Osteocyte (in vitro differentiated cells): ENCODE data around the gene ABHD3. TPM values are rescaled to one million over a fixed set of nuclear protein-coding genes. Genes with fewer than 3 reads are reported as not detected.

ENCODE experiments used
- DNase-seq: peaks from one replicate; pipeline ENCODE4 v3.0.0; 2021; ENCODE audit warnings: mixed read lengths; ENCODE audit not compliant: unreplicated experiment; ENCODE audit errors: extremely low spot score
- H3K27ac Mint-ChIP-seq: one replicate; pipeline ENCODE4 v1.8.0; 2021; ENCODE audit warnings: mild to moderate bottlenecking, mixed read lengths; ENCODE audit not compliant: unreplicated experiment
- H3K27me3 Mint-ChIP-seq: one replicate; pipeline ENCODE4 v1.8.0; 2021; ENCODE audit warnings: mixed read lengths; ENCODE audit not compliant: unreplicated experiment
- H3K36me3 Mint-ChIP-seq: one replicate; pipeline ENCODE4 v1.8.0; 2021; ENCODE audit warnings: mixed read lengths; ENCODE audit not compliant: unreplicated experiment
- H3K4me1 Mint-ChIP-seq: one replicate; pipeline ENCODE4 v1.8.0; 2021; ENCODE audit warnings: mixed read lengths; ENCODE audit not compliant: unreplicated experiment
- H3K4me3 Mint-ChIP-seq: one replicate; pipeline ENCODE4 v1.8.0; 2021; ENCODE audit warnings: mild to moderate bottlenecking, moderate library complexity, mixed read lengths; ENCODE audit not compliant: unreplicated experiment
- H3K9me3 Mint-ChIP-seq: one replicate; pipeline ENCODE4 v1.8.0; 2021; ENCODE audit warnings: mixed read lengths; ENCODE audit not compliant: unreplicated experiment
- CTCF ChIP-seq: fragments of 200-600 bp; sonication (generic); IDR thresholded peaks from 2 replicates; pipeline ENCODE4 v1.5.0; 2021; ENCODE audit warnings: antibody characterized with exemption, mild to moderate bottlenecking, moderate library complexity
- total RNA-seq: library from RNA; stranded (reverse); gene quantifications from 2 replicates; pipeline ENCODE4 v1.2.1, GENCODE V29; 2021

ABHD3 gene
- total RNA-seq, 1 donor from 2014 or later = 10.0 TPM

- Mint-ChIP-seq H3K27ac (no peak overlapping the region), H3K4me3 (no peak overlapping the region), H3K9me3 (no peaks in the 10 kb centered on the region), H3K36me3 (no peaks in the 10 kb centered on the region), H3K27me3 (no peaks in the 10 kb centered on the region), H3K4me1 (peaks cover 4% of the 10 kb centered on the region)
- TF ChIP-seq CTCF = no peak
- DNase-seq = no peak
These were observed 40.5 kb downstream of the ABHD3 start for GRCh38 chr18:21664069-21664468.

- H3K4me1 Mint-ChIP-seq = peaks cover 4% of the 10 kb centered on the region
- TF ChIP-seq CTCF = no peak
- H3K9me3 Mint-ChIP-seq = no peaks in the 10 kb centered on the region
These were observed 41.0 kb downstream of the ABHD3 start for GRCh38 chr18:21663578-21663977.

GRCh38 chr18:21662581-21662980 is 42.0 kb downstream of the ABHD3 start:
- no peak overlapping the region for H3K27ac Mint-ChIP-seq
- H3K27me3 Mint-ChIP-seq = no peaks in the 10 kb centered on the region

More at GRCh38 chr18:21663578-21663977, 41.0 kb downstream of the ABHD3 start:
- H3K36me3 Mint-ChIP-seq = no peaks in the 10 kb centered on the region
- H3K27me3 Mint-ChIP-seq = no peaks in the 10 kb centered on the region
- DNase-seq = no peak
- no peak overlapping the region for H3K4me3 Mint-ChIP-seq
- H3K27ac Mint-ChIP-seq = no peak overlapping the region

GRCh38 chr18:21660078-21660477 is 44.5 kb downstream of the ABHD3 start:
- no peak for TF ChIP-seq CTCF
- Mint-ChIP-seq H3K4me1 (peaks cover 12% of the 10 kb centered on the region), H3K27me3 (no peaks in the 10 kb centered on the region), H3K36me3 (no peaks in the 10 kb centered on the region), H3K27ac (no peak overlapping the region), H3K9me3 (no peaks in the 10 kb centered on the region), H3K4me3 (no peak overlapping the region)
- DNase-seq = no peak

More at GRCh38 chr18:21662581-21662980, 42.0 kb downstream of the ABHD3 start:
- Mint-ChIP-seq H3K36me3 (no peaks in the 10 kb centered on the region), H3K4me3 (no peak overlapping the region), H3K9me3 (no peaks in the 10 kb centered on the region), H3K4me1 (peaks cover 4% of the 10 kb centered on the region)
- no peak for TF ChIP-seq CTCF
- DNase-seq = no peak

- Mint-ChIP-seq H3K4me3 (no peak overlapping the region), H3K27me3 (no peaks in the 10 kb centered on the region), H3K4me1 (peaks cover 8% of the 10 kb centered on the region), H3K27ac (no peak overlapping the region), H3K9me3 (no peaks in the 10 kb centered on the region), H3K36me3 (peaks cover 3% of the 10 kb centered on the region)
- no peak for DNase-seq
- no peak for TF ChIP-seq CTCF
These were observed 48.2 kb downstream of the ABHD3 start for GRCh38 chr18:21656402-21656801.
